Subcutaneous abdominal adipose tissue (tissue), 5 donors: ENCODE results near the gene ATP5PD.
"Not testable (repeated sequence)": the region's sequence is repeated elsewhere in the genome, so short reads cannot be mapped to it uniquely, and the experiment has no call there.

Experiments
- H3K27ac ChIP-seq: one replicate; pipeline ENCODE4 v1.7.0; 2013; ENCODE audit warnings: low read depth, mild to moderate bottlenecking, inconsistent platforms, low read length, moderate library complexity
- H3K27me3 ChIP-seq, 5 donors: one replicate each; pipeline ENCODE4 v1.7.0; 2013; ENCODE audit warnings: low read length in 5 of 5, inconsistent platforms in 1 of 5; ENCODE audit not compliant: control insufficient read depth in 5 of 5, insufficient read depth in 4 of 5
- H3K36me3 ChIP-seq, 5 donors: one replicate each; pipeline ENCODE4 v1.7.0; 2013; ENCODE audit warnings: low read length in 5 of 5; ENCODE audit not compliant: control insufficient read depth in 5 of 5, insufficient read depth in 5 of 5
- H3K4me1 ChIP-seq, 5 donors: one replicate each; pipeline ENCODE4 v1.7.0; 2013; ENCODE audit warnings: low read length in 5 of 5, mild to moderate bottlenecking in 3 of 5, moderate library complexity in 1 of 5; ENCODE audit not compliant: control insufficient read depth in 5 of 5, insufficient read depth in 5 of 5
- H3K4me3 ChIP-seq, 5 donors: one replicate each; pipeline ENCODE4 v1.7.0; 2013; ENCODE audit warnings: low read length in 5 of 5, low read depth in 1 of 5
- H3K9ac ChIP-seq, 5 donors: one replicate each; pipeline ENCODE4 v1.7.0; 2013; ENCODE audit warnings: low read length in 5 of 5, mild to moderate bottlenecking in 4 of 5, moderate library complexity in 3 of 5
- H3K9me3 ChIP-seq, 5 donors: one replicate each; pipeline ENCODE4 v1.7.0; 2013; ENCODE audit warnings: low read length in 5 of 5; ENCODE audit not compliant: control insufficient read depth in 5 of 5
- donor health status: healthy.
- donor health status: healthy.
- donor health status: healthy.
- donor health status: healthy.
- donor health status: healthy.

Gene ATP5PD

GRCh38 chr17:75011401-75012095 lies 35.2 kb downstream of the ATP5PD start:
- Histone ChIP-seq H3K9ac (peak overlapping the region; percentile 56 to 97 (median 89)), H3K4me1 (peaks cover 8 to 28% (median 27%) of the 10 kb centered on the region in 5 donors)

DNA sequence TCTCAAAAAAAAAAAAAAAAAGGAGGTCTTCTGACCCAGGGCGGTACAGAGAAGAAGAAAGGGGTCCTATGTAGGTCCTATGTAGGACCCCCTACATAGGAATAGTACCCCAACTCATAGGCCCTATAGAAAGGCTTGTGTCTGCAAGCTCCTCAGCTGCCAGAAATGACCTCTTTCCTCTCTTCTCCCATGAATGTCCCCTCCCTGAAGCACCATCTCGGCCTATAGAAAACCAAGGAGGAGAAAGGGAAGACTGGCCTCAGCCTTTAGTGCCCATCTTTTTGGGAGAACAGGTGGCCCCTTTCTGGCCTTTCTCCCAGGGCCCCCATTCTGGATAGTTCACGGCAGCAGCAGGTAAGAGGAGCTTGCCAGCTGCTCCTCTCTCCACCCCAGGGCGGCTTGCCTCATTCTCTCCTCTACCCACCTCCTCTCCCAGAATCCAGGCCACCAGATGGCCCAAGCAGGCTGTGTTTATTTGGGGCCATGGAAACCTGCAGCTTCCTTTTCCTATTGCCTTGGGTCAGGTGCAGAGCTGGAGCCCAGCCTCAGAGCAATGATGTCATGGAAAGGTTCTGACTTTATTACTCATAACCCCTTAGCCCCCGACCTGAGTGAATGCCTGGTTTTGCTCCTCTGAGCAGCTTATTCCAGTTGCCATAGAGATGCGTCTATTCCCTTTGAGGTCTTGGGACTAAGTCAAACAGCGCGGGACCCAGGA lies 35.9 kb downstream of the ATP5PD start:
- no peaks in the 10 kb centered on the region for H3K27me3 ChIP-seq
- peaks cover 8 to 28% (median 27%) of the 10 kb centered on the region in 5 donors for H3K4me1 ChIP-seq
- no peak overlapping the region for H3K4me3 ChIP-seq
- H3K36me3 ChIP-seq = no peaks in the 10 kb centered on the region
- H3K9ac ChIP-seq = no peak overlapping the region
- H3K27ac ChIP-seq = peak overlapping the region; percentile 85
- no peaks in the 10 kb centered on the region for H3K9me3 ChIP-seq

More at GRCh38 chr17:75011401-75012095, 35.2 kb downstream of the ATP5PD start:
- peak overlapping the region; percentile 85 for H3K27ac ChIP-seq
- no peaks in the 10 kb centered on the region for H3K9me3 ChIP-seq
- H3K4me3 ChIP-seq = peak overlapping the region; percentile 73 to 97 (median 88)
- H3K27me3 ChIP-seq = no peaks in the 10 kb centered on the region
- peaks cover 0 to 4% (median 2%) of the 10 kb centered on the region in 5 donors for H3K36me3 ChIP-seq

DNA sequence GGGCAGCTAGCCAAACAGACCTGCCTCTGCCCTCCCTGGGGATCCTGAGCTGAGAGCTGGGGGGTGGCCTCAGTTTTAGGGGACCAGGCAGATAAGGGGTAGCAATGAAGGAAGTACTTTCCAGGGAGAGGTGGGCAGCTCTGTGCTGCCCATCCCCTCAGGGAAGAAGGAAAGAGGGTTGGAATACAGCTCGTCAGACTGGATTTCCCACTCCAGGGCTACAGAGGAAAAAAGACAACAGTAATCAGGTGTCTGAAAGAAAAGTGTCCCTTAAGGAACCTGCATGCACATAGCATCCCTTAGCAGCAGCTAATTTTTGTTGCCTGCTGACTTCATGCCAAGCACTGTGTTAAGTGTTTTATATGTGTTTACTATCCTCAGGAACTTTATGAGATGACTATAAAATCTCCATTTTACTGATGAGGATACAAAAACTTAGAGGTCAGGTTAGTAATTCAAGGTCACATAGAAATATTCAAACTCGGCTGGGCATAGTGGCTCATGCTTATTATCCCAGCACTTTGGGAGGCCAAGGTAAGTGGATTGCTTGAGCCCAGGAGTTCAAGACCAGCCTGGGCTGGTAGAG lies 37.5 kb downstream of the ATP5PD start:
- Histone ChIP-seq H3K36me3 (peaks cover 0 to 15% (median 12%) of the 10 kb centered on the region in 5 donors), H3K9ac (no peak overlapping the region), H3K4me1 (peaks cover 8 to 28% (median 27%) of the 10 kb centered on the region in 5 donors), H3K4me3 (no peak overlapping the region), H3K9me3 (no peaks in the 10 kb centered on the region), H3K27me3 (no peaks in the 10 kb centered on the region), H3K27ac (no peak overlapping the region)

GRCh38 chr17:75008373-75008772 lies 38.4 kb downstream of the ATP5PD start:
- Histone ChIP-seq H3K4me3 (no peak overlapping the region), H3K9ac (no peak overlapping the region), H3K27ac (no peak overlapping the region), H3K9me3 (no peaks in the 10 kb centered on the region), H3K27me3 (no peaks in the 10 kb centered on the region), H3K4me1 (peaks cover 4 to 23% (median 23%) of the 10 kb centered on the region in 5 donors), H3K36me3 (peaks cover 0 to 24% (median 20%) of the 10 kb centered on the region in 5 donors)

DNA sequence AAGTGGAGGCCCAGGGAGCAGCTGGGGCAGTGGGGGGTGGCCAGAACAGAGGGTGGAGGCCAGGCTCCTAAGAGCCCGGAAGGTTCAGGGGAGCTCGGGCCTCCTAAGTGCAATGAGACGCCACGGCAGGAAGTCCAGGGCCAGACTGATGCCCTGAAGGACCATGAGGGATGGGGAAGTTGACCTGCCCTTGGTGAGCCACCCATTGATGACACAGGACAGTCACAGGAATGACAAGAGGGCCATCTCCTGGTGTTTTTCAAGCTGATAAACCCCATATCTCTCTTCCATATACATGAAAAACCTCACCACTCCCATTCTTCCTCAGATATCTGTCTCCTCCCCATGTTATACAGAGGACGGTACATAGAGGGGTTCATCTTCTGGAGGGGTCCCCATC lies 40.1 kb downstream of the ATP5PD start:
- Histone ChIP-seq H3K4me1 (peaks cover under 1 to 9% (median 8%) of the 10 kb centered on the region in 5 donors), H3K9me3 (no peaks in the 10 kb centered on the region), H3K27me3 (no peaks in the 10 kb centered on the region), H3K9ac (no peak overlapping the region), H3K4me3 (no peak overlapping the region), H3K36me3 (peaks cover 0 to 41% (median 37%) of the 10 kb centered on the region in 5 donors), H3K27ac (no peak overlapping the region)

- peaks cover 0 to 46% (median 42%) of the 10 kb centered on the region in 5 donors for H3K36me3 ChIP-seq
- not testable (repeated sequence) for H3K9me3 ChIP-seq, H3K27me3 ChIP-seq, H3K27ac ChIP-seq, H3K4me3 ChIP-seq, H3K4me1 ChIP-seq, H3K9ac ChIP-seq
Measured at GRCh38 chr17:75006084-75006483, 40.7 kb downstream of the ATP5PD start.

DNA sequence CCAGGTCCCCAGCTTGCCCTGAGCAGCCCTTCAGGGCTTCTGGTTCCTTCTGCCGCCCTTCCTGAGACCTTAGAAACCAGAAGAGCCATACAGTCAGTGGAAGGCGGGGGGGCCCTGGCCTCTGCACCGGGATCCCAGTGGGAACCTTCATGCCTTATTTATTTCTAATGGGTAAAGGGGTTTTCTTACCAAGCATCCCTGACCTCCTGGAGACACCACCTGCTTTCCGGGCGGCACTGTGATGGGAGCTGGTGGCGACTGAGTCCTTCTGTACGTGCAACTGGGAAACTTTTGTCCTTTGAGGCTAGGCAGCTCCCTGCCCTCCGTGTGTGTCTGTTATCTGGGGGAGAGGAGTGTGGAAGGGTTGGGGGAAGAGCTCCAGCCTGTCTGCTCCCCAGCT lies 41.5 kb downstream of the ATP5PD start:
- Histone ChIP-seq H3K4me3 (no peak overlapping the region), H3K9ac (no peak overlapping the region), H3K9me3 (no peaks in the 10 kb centered on the region), H3K27ac (no peak overlapping the region), H3K4me1 (no peaks in the 10 kb centered on the region), H3K36me3 (peaks cover 0 to 49% (median 43%) of the 10 kb centered on the region in 5 donors), H3K27me3 (no peaks in the 10 kb centered on the region)

DNA sequence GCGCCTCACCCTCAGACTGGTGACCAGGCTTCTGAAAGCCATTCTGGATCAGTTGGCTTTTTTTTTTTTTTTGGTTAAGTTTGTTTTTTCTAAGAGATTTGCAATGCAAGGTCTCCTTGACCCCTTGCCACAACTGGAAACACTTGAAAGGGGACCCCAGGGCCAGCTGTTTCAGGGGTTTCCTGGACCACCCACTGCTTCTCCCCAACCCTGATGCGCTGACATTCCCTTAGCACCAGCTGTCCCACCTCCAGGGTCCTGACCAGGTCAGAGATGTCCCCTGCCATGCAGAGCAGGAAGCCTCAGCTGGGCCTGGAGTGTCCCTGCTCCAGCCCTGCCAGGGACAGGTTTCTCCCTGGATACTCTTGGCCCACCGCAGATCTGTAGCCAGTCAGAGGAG lies 42.4 kb downstream of the ATP5PD start:
- Histone ChIP-seq H3K27ac (no peak overlapping the region), H3K9me3 (no peaks in the 10 kb centered on the region), H3K4me1 (no peaks in the 10 kb centered on the region), H3K27me3 (no peaks in the 10 kb centered on the region), H3K4me3 (no peak overlapping the region), H3K36me3 (peaks cover 0 to 55% (median 46%) of the 10 kb centered on the region in 5 donors), H3K9ac (no peak overlapping the region)

DNA sequence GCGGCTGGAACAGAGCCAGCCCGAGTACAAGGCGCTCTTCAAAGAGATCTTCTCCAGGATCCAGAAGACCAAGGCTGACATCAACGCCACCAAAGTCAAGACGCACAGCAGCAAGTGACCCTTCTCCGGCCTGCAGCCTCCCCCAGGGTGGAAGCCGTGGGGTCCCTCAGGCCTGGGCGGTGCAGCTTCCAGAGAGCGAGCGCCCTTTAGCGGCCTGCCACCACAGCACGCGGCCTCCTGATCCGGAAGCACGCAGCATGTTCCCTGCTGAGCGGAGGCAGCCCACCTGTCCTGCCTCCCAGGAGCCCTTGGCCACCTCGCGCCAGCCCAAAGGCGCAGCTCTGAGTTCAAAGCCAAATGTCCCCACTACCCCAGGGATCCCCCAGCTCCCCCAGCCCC lies 42.8 kb downstream of the ATP5PD start:
- H3K4me3 ChIP-seq = no peak overlapping the region
- no peak overlapping the region for H3K27ac ChIP-seq
- H3K27me3 ChIP-seq = no peaks in the 10 kb centered on the region
- peaks cover 0 to 57% (median 51%) of the 10 kb centered on the region in 5 donors for H3K36me3 ChIP-seq
- H3K4me1 ChIP-seq = no peaks in the 10 kb centered on the region
- no peak overlapping the region for H3K9ac ChIP-seq
- no peaks in the 10 kb centered on the region for H3K9me3 ChIP-seq
